ENCODE measurements around the gene JCAD.

GRCh38 chr10:30029872-30030256 lies 29.5 kb downstream of the JCAD start:
- no peak for TF ChIP-seq CTCF (IDR thresholded peaks at IDR 0.05)
- TF ChIP-seq POLR2AphosphoS5 (IDR thresholded peaks at IDR 0.05): no peak
- no peak for TF ChIP-seq EP300 (IDR thresholded peaks at IDR 0.05)

Data from esophagus muscularis mucosa (tissue), 4 donors.